K562 (cell line): Measurements from ENCODE around the gene BCO2. TPM values are rescaled to one million over a fixed set of nuclear protein-coding genes. Genes with fewer than 3 reads are reported as not detected.

Source experiments
- CEBPG ChIP-seq, 3 experiments: fragments of 200-800 bp in 1 of 3; sonication (Bioruptor generic) in 1 of 3; sonication (generic) in 1 of 3; formaldehyde crosslinking in 1 of 3; IDR thresholded peaks in 2 of 3; conservative IDR thresholded peaks in 1 of 3; 2 replicates each; pipeline versions ENCODE4 v1.6.1 to v1.8.0; 2016 to 2022; ENCODE audit warnings: missing compliant biosample characterization in 2 of 3, missing genetic modification characterization in 2 of 3, mild to moderate bottlenecking in 1 of 3, missing genetic modification reagents in 1 of 3
- CHD7 ChIP-seq: fragments of 200-600 bp; sonication (generic); IDR thresholded peaks from one replicate; pipeline ENCODE4 v1.6.1; 2012; ENCODE audit warnings: mild to moderate bottlenecking, low read depth, low read length, inconsistent platforms
- CTCF ChIP-seq, 3 experiments: IDR thresholded peaks in 2 of 3; conservative IDR thresholded peaks in 1 of 3; 2 replicates each; pipeline ENCODE4 v1.5.1; 2011 to 2012; ENCODE audit warnings: low read length in 3 of 3, mild to moderate bottlenecking in 3 of 3, control low read depth in 2 of 3, improper control_type of control experiment in 1 of 3, inconsistent platforms in 1 of 3, low read depth in 1 of 3, mixed read lengths in 1 of 3, moderate library complexity in 1 of 3; ENCODE audit not compliant: insufficient read depth in 2 of 3
- EP400 ChIP-seq: fragments of 450-650 bp; IDR thresholded peaks from 2 replicates; pipeline ENCODE4 v1.6.1; 2017; ENCODE audit warnings: antibody characterized with exemption, mild to moderate bottlenecking, moderate library complexity
- NFIX ChIP-seq: fragments of 250-450 bp; sonication (Bioruptor Pico); IDR thresholded peaks from 2 replicates; pipeline ENCODE4 v1.4.0; 2020; ENCODE audit warnings: low read depth, mild to moderate bottlenecking, moderate library complexity
- NR3C1 ChIP-seq: sonication (generic); formaldehyde crosslinking; IDR thresholded peaks from 2 replicates; pipeline ENCODE4 v1.8.1; 2022; ENCODE audit warnings: missing genetic modification reagents
- RBM22 ChIP-seq: fragments of 200-400 bp; formaldehyde crosslinking; IDR thresholded peaks from 2 replicates; pipeline ENCODE4 v1.6.1; 2018; ENCODE audit warnings: low read length, low read depth; ENCODE audit not compliant: poor library complexity, severe bottlenecking
- TRIM25 ChIP-seq: fragments of 450-650 bp; IDR thresholded peaks from 2 replicates; pipeline ENCODE4 v1.7.0; 2016; ENCODE audit warnings: borderline replicate concordance
- ZNF146 ChIP-seq: IDR thresholded peaks from one replicate; pipeline ENCODE4 v1.6.1; 2018; ENCODE audit warnings: missing compliant biosample characterization; ENCODE audit not compliant: unreplicated experiment
- ZNF431 ChIP-seq: sonication (generic); formaldehyde crosslinking; IDR thresholded peaks from 2 replicates; pipeline ENCODE4 v1.8.0; 2022; ENCODE audit warnings: mild to moderate bottlenecking, missing genetic modification reagents
- polyA plus RNA-seq, 8 experiments: library from polyadenylated mRNA; depleted of rRNA in 4 of 8; stranded (reverse) in 5 of 8; unstranded in 3 of 8; fragments of >200 nt; fragmentation: Nextera tagmentation in 2 of 8; fragmentation: Illumina TruSeq in 1 of 8; extraction: Ambion mirVana in 2 of 8; extraction: Trizol in 1 of 8; gene quantifications; 2 replicates each; pipeline versions ENCODE4 v1.2.1 to v1.2.3, GENCODE V29; 2011 to 2014; ENCODE audit warnings: inconsistent platforms in 1 of 8, missing spikeins in 1 of 8
- total RNA-seq, 7 experiments: library from RNA; depleted of rRNA in 6 of 7; stranded (reverse); fragments of >200 nt in 6 of 7; fragmentation: Illumina TruSeq in 2 of 7; extraction: Trizol in 2 of 7; gene quantifications; 2 replicates each; pipeline versions ENCODE4 v1.2.1 to v1.2.3, GENCODE V29; 2011 to 2021; ENCODE audit warnings: low replicate concordance in 1 of 7

BCO2 gene
- total and polyA plus RNA-seq, 9 of the 15 experiments (the other 6 are each of a cell fraction or from before 2014, with no cell fraction given), result 0.21 to 1.0 (median 0.47) TPM; not detected in 1

GRCh38 chr11:112226831-112227401 lies 51.6 kb downstream of the BCO2 start (continued):
- TF ChIP-seq CHD7, result no peak
- no peak for TF ChIP-seq ZNF431
- no peak for TF ChIP-seq ZNF146 (CRISPR knock-in tag)
- TF ChIP-seq NR3C1 (CRISPR knock-in tag), result no peak
- TF ChIP-seq EP400, result no peak
- TF ChIP-seq TRIM25, result no peak
- 0 out of 6 replicates have a peak, but pooled peaks of 1 of the 3 experiments have one; percentile 4 for TF ChIP-seq CTCF (IDR thresholded peaks at IDR 0.05 in 2 of 3, conservative IDR thresholded peaks at IDR 0.05 in 1 of 3; ENCODE audit: insufficient read depth in 2 of 3, low read depth in 1 of 3, low read length in 3 of 3)
- no peak for TF ChIP-seq CEBPG (CRISPR knock-in tag; IDR thresholded peaks at IDR 0.05)
- no peak for TF ChIP-seq CEBPG (tag; conservative IDR thresholded peaks at IDR 0.05 in 1 of 2, IDR thresholded peaks at IDR 0.05 in 1 of 2)
- no peak for TF ChIP-seq NFIX (CRISPR knock-in tag)
- no peak for TF ChIP-seq RBM22
